Erythroblast (primary cell): Measurements from ENCODE around the gene FAM217A.

Source experiments
- GATA1 ChIP-seq: IDR thresholded peaks from 2 replicates; pipeline ENCODE4 v1.6.1; 2011; ENCODE audit warnings: low read depth, mild to moderate bottlenecking, control low read depth, low read length, moderate library complexity
- POLR2A ChIP-seq: IDR thresholded peaks from 2 replicates; pipeline ENCODE4 v1.6.1; 2011; ENCODE audit warnings: mild to moderate bottlenecking, low read length

GRCh38 chr6:4021133-4021853 lies 57.6 kb downstream of the FAM217A start:
- TF ChIP-seq POLR2A (peak; percentile 92), GATA1 (no peak)
